PC-9 (cell line): Measurements from ENCODE around the gene GIT1. TPM values are rescaled to one million over a fixed set of nuclear protein-coding genes. Genes with fewer than 3 reads are reported as not detected.

Experiments used
- BruUV-seq: library from RNA; stranded (reverse); fragments of 400-500 nt; replicated peaks from 2 replicates; lab custom pipeline; 2021; lab: Mats Ljungman, UMichigan
- CTCF ChIA-PET: fragments of 300-600 bp; sonication (Branson Sonifier 250); formaldehyde crosslinking; loops from one replicate; lab custom pipeline; 2022; ENCODE audit warnings: antibody characterized with exemption; lab: Charles Lee
- POLR2A ChIA-PET: fragments of 300-600 bp; sonication (Branson Sonifier 250); formaldehyde crosslinking; loops from one replicate; lab custom pipeline; 2022; ENCODE audit warnings: antibody characterized with exemption; ENCODE audit not compliant: unreplicated experiment; lab: Charles Lee
- DNase-seq, 2 experiments: peaks; one replicate each; pipeline versions ENCODE4 v3.0.0 to v3.0.0-alpha.2; 2015 to 2022; ENCODE audit warnings: mixed read lengths in 1 of 2
- H2AFZ ChIP-seq: fragments of 200-600 bp; sonication (generic); 2 replicates; pipeline ENCODE4 v1.8.1; 2017; ENCODE audit warnings: antibody characterized with exemption
- H3F3A ChIP-seq: fragments of 200-600 bp; sonication (generic); 2 replicates; pipeline ENCODE4 v1.8.1; 2017; ENCODE audit warnings: antibody characterized with exemption, mild to moderate bottlenecking, low read depth; ENCODE audit not compliant: insufficient read depth
- H3K27ac ChIP-seq: fragments of 200-600 bp; sonication (generic); 2 replicates; pipeline ENCODE4 v1.6.1; 2016; ENCODE audit warnings: mixed run types
- H3K27me3 ChIP-seq: fragments of 200-600 bp; sonication (generic); 2 replicates; pipeline ENCODE4 v1.6.1; 2016; ENCODE audit warnings: low read depth, mixed run types; ENCODE audit not compliant: insufficient read depth
- H3K36me3 ChIP-seq: fragments of 200-600 bp; sonication (generic); 2 replicates; pipeline ENCODE4 v1.6.1; 2016; ENCODE audit warnings: low read depth, mixed run types
- H3K4me1 ChIP-seq: fragments of 200-600 bp; sonication (generic); replicated peaks from 2 replicates; pipeline ENCODE4 v1.6.1; 2016; ENCODE audit warnings: mixed run types; ENCODE audit not compliant: insufficient read depth
- H3K4me2 ChIP-seq: fragments of 200-600 bp; sonication (generic); 2 replicates; pipeline ENCODE4 v1.6.1; 2017; ENCODE audit warnings: mixed run types
- H3K4me3 ChIP-seq: fragments of 200-600 bp; sonication (generic); 2 replicates; pipeline ENCODE4 v1.6.1; 2016; ENCODE audit warnings: mixed run types
- H3K79me2 ChIP-seq: fragments of 200-600 bp; sonication (generic); 2 replicates; pipeline ENCODE4 v1.6.1; 2017; ENCODE audit warnings: low read depth, mixed run types
- H3K9me2 ChIP-seq: fragments of 200-600 bp; sonication (generic); 2 replicates; pipeline ENCODE4 v1.8.1; 2017; ENCODE audit warnings: mild to moderate bottlenecking; ENCODE audit not compliant: insufficient read depth
- H3K9me3 ChIP-seq: fragments of 200-600 bp; sonication (generic); 2 replicates; pipeline ENCODE4 v1.8.1; 2016; ENCODE audit warnings: low read depth; ENCODE audit not compliant: insufficient read depth
- H4K20me1 ChIP-seq: fragments of 200-600 bp; sonication (generic); 2 replicates; pipeline ENCODE4 v1.8.1; 2017; ENCODE audit not compliant: insufficient read depth
- EZH2 ChIP-seq: fragments of 200-600 bp; sonication (generic); IDR thresholded peaks from 2 replicates; pipeline ENCODE4 v1.8.0; 2017; ENCODE audit warnings: antibody characterized with exemption, low read depth
- intact Hi-C: fragments of 100-400 bp; cut with micrococcal nuclease; formaldehyde crosslinking; loops from one replicate; pipeline ENCODE4 v1.10.0; 2022; ENCODE audit not compliant: unreplicated experiment
- total RNA-seq: library from RNA; stranded (reverse); gene quantifications from 2 replicates; pipeline ENCODE4 v1.2.3, GENCODE V29; 2021
- TF ChIP-seq, protein P1 (sequence below): fragments of 200-600 bp; sonication (generic); conservative IDR thresholded peaks from 2 replicates; pipeline ENCODE4 v1.6.1; 2017; ENCODE audit warnings: mixed run types, antibody characterized with exemption, mild to moderate bottlenecking, moderate library complexity

The GIT1 gene
- total RNA-seq, 1 experiment from 2014 or later: 84.8 TPM

DNA sequence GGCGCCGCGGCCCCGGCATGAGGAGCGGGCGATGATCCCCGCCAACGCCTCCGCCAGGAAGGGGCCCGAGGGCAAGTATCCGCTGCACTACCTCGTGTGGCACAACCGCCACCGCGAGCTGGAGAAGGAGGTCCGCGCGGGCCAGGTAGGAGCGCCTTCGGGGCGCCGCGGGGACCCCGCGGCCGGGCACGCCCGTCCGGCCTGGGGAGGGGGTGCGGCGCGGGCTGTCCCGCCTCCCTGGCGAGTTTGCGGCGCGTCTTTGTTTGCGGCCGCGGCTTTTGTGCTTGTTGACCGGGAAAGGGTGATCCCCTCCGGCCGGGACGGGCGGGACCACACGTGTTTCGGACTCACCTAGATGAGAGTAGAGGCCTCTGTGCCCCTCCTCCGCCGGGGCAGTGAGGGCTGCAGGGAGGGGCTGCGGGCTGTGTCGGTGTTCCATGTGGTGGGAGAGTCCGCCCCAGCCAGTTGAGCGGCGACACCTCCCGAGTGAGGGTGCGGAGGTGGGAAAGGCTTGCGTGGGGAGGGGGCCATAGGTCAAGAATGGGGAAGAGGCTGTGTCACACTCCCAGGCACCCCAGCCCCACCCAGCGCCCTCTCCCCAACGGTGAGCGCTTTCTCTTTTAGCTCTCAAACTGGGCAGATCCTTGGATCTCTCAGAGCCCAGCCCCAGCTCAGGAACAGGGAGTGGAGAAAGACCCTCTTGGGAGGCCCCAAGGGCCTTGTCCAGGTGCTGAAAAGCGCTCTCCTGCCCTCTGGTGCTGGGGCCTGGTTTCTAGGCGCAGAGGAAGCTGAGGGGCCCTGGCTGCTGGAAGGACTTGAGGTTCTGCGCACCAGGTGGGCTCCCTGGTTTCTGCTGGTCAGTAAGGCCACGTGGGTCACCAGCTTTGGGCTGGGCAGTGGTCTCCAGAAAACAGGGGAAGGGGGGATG lies 4.4 kb upstream of the GIT1 start:
- Histone ChIP-seq H3K4me3 (peak overlapping the region; percentile 72), H3K4me2 (peak overlapping the region; percentile 91), H3K36me3 (no peaks in the 10 kb centered on the region), H3K9me2 (no peaks in the 10 kb centered on the region), H3K4me1 (peaks cover 36% of the 10 kb centered on the region), H3K9me3 (no peaks in the 10 kb centered on the region), H4K20me1 (no peaks in the 10 kb centered on the region; the same call in none of the 2 replicates), H3K27ac (peak overlapping the region; percentile 52), H2AFZ (peak overlapping the region; percentile 77), H3F3A (peaks cover 30% of the 10 kb centered on the region), H3K79me2 (peaks cover 38% of the 10 kb centered on the region), H3K27me3 (no peaks in the 10 kb centered on the region)
- TF ChIP-seq EZH2: no peak
- TF ChIP-seq, protein P1, sequence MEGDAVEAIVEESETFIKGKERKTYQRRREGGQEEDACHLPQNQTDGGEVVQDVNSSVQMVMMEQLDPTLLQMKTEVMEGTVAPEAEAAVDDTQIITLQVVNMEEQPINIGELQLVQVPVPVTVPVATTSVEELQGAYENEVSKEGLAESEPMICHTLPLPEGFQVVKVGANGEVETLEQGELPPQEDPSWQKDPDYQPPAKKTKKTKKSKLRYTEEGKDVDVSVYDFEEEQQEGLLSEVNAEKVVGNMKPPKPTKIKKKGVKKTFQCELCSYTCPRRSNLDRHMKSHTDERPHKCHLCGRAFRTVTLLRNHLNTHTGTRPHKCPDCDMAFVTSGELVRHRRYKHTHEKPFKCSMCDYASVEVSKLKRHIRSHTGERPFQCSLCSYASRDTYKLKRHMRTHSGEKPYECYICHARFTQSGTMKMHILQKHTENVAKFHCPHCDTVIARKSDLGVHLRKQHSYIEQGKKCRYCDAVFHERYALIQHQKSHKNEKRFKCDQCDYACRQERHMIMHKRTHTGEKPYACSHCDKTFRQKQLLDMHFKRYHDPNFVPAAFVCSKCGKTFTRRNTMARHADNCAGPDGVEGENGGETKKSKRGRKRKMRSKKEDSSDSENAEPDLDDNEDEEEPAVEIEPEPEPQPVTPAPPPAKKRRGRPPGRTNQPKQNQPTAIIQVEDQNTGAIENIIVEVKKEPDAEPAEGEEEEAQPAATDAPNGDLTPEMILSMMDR: no peak; the same call in 1 of the 2 replicates
- ChIA-PET CTCF (interaction anchor here (0.8 kb wide), 1 partner anchor 31 kb away, joined by 3 read pairs; no protein-coding TSS in a partner anchor), POLR2A (interaction anchor here (0.6 to 1.0 kb wide), 3 partner anchors 25 to 47 kb away, joined by 3 to 5 read pairs (median 4); no protein-coding TSS in a partner anchor)
- intact Hi-C loops: loop anchor here (1.0 to 5.0 kb wide), 2 partner anchors 45 to 193 kb away; no protein-coding TSS in a partner anchor
- BruUV-seq: TSS peak; percentile 19
- peak in 1 of 2 experiments; percentile 43 for DNase-seq

DNA sequence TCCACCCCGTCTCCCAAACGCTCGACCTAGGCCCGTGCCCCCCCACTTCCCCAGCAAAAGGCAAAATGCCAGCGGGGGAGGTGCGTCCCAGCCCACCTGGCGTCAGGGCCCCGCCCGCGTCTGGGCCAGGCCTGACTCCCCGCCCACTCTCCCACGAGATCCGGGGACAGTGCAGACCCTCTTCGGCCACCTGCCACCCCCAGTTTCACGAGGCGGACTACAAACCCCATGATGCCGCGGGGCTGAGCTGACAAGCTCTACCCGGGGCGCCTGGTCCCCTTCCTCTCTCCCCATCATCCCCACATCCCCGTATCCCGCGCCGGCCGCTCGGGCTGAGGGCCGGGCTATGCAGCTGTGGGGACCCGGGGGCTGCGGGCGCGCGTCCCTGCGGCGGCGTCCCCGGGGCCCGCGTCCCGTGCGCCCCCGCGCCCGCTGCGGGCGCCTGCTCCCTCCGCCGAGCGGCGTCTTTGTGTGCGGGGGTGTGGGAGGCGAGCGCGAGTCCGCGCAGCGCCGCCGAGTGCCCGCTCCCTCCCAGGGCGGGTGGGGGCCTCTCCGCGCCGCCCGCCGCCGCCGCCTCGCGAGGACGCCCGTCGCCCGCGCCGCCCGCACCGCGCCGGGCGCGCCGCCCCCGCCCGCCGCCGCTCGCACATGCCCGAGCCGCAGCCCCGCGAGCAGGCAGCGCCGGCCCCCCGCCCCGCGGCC lies 3.6 kb upstream of the GIT1 start, which contains the start of gene ANKRD13B:
Gene ANKRD13B, plus strand, starts transcription at position 283 of the 702 bp plus-strand sequence. CDS start 490 bp downstream, outside the sequence.
- Histone ChIP-seq H3F3A (peaks cover 30% of the 10 kb centered on the region), H3K4me3 (peak within 1 kb of the TSS; percentile 72), H3K79me2 (peaks cover 47% of the 10 kb centered on the region), H4K20me1 (peaks cover 3% of the 10 kb centered on the region), H3K36me3 (no peaks in the 10 kb centered on the region), H3K27ac (peak within 1 kb of the TSS; percentile 41), H3K4me2 (peak within 1 kb of the TSS; percentile 91), H3K27me3 (no peaks in the 10 kb centered on the region), H3K9me3 (no peaks in the 10 kb centered on the region), H2AFZ (peak within 1 kb of the TSS; percentile 77), H3K9me2 (no peaks in the 10 kb centered on the region), H3K4me1 (peaks cover 38% of the 10 kb centered on the region)
- ChIA-PET CTCF (interaction anchor here (0.7 to 1.5 kb wide), 3 partner anchors 24 to 223 kb away, joined by 3 to 5 read pairs (median 3); no protein-coding TSS in a partner anchor), POLR2A (interaction anchor here (0.6 kb wide), 1 partner anchor 48 kb away, joined by 5 read pairs; no protein-coding TSS in a partner anchor)
- no peak for TF ChIP-seq EZH2
- DNase-seq: peak; percentile 8 to 45
- intact Hi-C loops: loop anchor here (5.0 kb wide), 1 partner anchor 194 kb away; no protein-coding TSS in a partner anchor
- no TSS peak for BruUV-seq

DNA sequence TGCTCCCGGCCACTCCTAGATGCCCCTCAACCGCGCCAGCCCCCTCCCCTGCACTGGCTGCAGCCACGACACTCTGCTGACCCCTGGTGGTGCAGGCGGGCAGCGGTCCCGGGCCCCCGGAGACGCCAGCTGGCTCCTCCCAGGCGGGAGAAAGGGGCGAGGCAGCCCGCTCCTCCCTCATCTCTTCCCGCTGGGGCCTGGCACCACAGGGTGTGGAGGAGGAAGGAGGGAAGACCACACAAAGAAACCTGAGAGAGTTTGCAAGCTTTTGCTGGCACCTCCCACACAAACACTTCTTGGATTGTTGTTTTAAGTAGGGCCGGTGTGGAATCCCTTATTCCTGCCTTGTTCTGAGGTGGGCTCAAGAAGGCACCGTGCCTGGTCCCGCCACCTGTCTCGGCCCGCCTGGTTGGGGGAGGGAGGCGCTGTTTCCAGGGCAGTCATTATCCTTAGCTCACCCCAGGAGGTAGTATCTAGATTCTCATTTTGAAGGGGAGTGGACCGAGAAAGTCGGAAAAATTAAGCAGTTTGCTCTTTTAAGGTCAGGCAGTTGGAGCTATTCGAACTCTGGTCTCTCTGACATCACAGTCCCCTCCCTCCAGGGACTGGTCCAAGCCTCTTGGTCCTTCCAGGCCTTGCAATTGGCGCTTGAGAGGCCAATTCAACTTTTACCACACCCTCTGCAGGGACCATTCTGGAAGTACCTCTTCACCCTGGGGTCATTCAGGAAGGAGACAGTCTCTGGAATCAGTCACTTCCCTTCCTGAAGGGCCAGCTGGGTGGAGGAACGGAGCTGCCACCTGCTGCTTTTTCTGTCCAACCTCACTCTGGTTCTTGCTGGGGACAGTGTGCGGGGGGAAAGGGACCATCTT lies 2.5 kb upstream of the GIT1 start:
- Histone ChIP-seq H3K27ac (peak overlapping the region; percentile 41), H3K79me2 (peaks cover 52% of the 10 kb centered on the region), H3F3A (peaks cover 30% of the 10 kb centered on the region), H3K9me3 (no peaks in the 10 kb centered on the region), H4K20me1 (peaks cover 3% of the 10 kb centered on the region), H3K36me3 (no peaks in the 10 kb centered on the region), H3K27me3 (no peaks in the 10 kb centered on the region), H3K4me1 (peaks cover 48% of the 10 kb centered on the region), H2AFZ (peak overlapping the region; percentile 69), H3K4me2 (peak overlapping the region; percentile 84), H3K9me2 (no peaks in the 10 kb centered on the region), H3K4me3 (peak overlapping the region; percentile 64; the same call in 1 of the 2 replicates)
- CTCF ChIA-PET: interaction anchor here (0.6 to 1.5 kb wide), 5 partner anchors 18 to 222 kb away, joined by 3 to 9 read pairs (median 5); no protein-coding TSS in a partner anchor
- intact Hi-C loops: loop anchor here (1.0 to 5.0 kb wide), 3 partner anchors 47 to 223 kb away; no protein-coding TSS in a partner anchor
- BruUV-seq: no TSS peak
- no peak for TF ChIP-seq EZH2
- TF ChIP-seq, protein P1: peak; percentile 91
- POLR2A ChIA-PET: interaction anchor here (0.5 to 0.9 kb wide), 6 partner anchors 30 to 413 kb away, joined by 3 to 18 read pairs (median 4); no protein-coding TSS in a partner anchor
- DNase-seq: peak; percentile 78 to 94
